ENCODE results near the gene KLK6.

- TF ChIP-seq CTCF (IDR thresholded peaks at IDR 0.05) (no peak), POLR2A (IDR thresholded peaks at IDR 0.05) (no peak)
Observed at GRCh38 chr19:50932018-50932689, 37.2 kb downstream of the KLK6 start.
